Measurements from ENCODE around the gene PRKAR1A.
A peak's percentile ranks its signal among the peaks of the same experiment; 100 is the strongest.
"Not testable (repeated sequence)": the region's sequence is repeated elsewhere in the genome, so short reads cannot be mapped to it uniquely, and the experiment has no call there.

PRKAR1A gene

DNA sequence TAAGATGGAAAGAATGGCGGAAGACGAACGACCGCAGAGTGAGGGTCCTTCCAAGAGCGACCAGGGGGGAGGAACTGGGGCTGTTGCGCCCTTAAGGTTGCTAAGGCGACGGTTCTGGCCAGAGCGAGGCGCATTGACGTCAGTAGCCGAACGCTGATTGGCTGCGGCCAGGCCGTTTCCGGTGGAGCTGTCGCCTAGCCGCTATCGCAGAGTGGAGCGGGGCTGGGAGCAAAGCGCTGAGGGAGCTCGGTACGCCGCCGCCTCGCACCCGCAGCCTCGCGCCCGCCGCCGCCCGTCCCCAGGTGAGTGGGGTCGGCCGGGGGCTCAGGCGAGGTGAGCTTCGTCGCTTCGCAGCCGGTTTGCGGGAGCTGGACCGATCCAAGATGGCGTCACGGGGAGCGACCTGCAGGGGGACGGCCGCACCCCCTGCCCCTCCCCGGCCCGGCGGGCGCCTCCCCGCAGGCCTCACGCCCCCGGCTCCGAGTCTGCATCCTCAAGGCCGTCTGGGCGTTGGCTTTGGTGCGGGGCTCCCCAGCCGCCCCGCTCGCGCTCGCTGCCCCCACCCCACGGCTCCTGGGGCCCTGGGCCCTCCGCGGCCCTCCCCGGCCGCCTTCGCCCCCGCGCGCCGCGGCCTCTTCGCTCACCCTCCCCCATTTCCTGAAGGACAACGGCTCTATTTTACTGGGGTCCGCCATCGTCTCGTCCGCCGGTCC lies at the start of gene PRKAR1A:
Gene PRKAR1A, plus strand, starts transcription at position 184 of the 713 bp plus-strand sequence. CDS start 2,970 bp downstream, outside the sequence.
- peak; percentile 89 for DNase-seq (ENCODE audit: low read depth)

DNA sequence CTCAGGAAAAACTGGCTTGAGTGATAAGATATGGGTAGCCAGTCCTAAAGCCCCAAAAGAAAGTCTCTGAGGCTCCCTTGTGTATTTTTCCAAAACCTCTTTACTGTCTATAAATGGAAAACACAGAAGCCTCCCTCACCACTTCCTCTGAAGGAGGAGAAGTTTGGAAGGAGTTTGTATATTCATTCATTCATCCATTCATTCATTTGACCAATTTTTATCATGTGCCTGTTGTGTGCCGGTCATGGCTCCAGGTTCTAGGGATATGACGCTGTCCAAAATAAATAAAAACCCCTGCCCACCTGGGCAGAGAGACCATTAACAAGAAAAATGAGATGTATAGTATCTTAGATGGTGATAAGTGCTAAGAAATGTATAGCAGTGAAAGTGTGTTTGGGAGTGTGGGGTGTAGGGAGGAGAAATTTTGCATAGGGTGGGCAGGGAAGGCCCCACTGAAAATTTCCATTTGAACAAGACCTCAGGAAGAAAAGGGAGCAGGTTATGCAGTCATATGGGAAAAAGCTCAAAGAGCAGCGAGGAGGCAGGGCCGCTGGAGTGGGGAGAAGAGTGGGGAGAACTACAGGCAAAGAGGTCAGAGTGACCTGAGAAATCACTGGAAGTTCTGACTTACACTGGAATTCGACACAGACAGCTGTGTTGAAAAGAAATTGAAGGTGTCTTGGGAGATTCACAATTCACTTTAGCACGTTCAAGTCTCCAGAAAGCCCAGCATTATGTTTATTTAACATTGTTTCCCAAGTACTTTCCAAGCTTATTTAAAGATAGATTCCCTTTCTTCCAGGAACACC lies 48.8 kb upstream of the PRKAR1A start:
- DNase-seq (ENCODE audit: low read depth): no peak

DNA sequence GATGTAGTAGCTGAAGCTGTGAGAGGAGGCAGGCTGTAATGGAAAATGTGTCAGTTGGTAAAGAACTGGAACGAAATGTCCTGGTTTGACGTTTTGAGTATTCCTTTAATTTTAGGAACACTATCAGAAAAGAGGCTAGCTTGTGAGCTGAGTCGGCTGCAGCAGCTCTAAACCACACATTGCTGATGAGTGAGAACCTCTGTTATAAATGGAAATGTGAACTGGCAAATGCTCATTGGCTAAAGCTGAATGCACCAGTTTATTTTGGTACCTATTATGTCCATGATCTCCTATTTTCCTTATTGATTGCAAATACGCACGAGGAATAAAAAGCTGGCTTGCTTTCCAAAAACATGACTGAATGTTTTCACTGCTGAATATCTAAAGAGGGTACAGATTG lies 43.9 kb upstream of the PRKAR1A start:
- no peak for DNase-seq (ENCODE audit: low read depth)

DNA sequence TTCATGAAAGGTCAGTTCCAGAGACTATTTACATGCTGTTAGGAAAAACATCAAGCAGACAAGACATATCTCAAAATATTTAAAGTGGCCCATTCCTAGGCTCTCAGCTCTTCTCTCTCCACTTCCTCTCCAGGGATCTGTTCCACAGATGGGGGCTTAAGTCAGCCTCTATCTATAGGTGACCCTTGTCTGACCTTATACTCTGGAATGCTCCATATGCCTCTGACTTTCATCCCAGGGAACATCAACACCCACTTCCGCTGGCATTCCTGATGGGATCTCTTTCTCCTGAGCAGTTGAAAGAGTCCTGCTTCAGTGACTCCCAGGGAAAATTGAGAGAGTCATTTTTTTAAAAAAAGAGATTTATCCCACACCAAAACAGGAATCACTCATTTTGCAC lies 43.4 kb upstream of the PRKAR1A start:
- no peak for DNase-seq (ENCODE audit: low read depth)

DNA sequence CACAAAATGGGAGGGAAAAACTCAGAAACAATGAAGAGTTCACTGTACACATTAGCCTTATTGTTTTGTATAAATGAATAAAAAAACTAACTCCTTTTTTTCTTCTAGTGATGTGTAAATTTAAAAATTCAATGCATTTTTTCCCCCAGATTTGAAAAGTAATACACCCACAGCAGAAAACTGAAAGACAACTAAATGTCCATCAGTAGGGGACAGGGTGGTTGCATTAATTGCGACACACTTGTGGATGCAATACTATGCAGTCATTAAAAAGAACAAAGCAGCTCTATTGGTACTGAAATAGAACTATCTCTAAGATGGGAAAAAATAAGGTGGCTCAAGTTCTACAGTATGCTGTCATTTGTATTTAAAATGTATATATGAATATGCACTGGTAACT lies 41.3 kb upstream of the PRKAR1A start:
- no peak for DNase-seq (ENCODE audit: low read depth)

- no peak for DNase-seq (ENCODE audit: low read depth)
These were observed 31.3 kb upstream of the PRKAR1A start for GRCh38 chr17:68480885-68481284.

DNA sequence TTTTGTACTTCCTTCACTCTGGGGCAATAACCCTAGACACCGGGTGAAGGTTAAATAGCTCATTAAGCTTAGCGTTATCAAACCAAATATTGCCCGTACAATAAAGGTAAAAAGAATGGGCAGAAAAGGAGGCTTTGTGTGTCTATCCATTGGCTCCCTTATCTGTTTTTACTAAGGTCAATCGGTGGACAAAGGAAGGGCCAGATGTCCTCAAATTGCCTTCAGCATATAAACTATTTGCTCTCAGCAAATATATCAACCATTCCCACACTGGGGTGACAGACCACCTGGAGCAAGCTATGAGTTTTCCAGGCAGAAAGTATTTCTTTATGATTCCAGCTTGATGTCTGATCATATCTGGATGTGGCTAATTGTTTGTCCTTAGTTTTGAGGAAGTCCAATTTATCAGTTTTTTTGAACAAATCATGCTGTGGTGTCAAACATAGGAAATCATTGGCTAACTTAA lies 29.6 kb upstream of the PRKAR1A start:
- no peak for DNase-seq (ENCODE audit: low read depth)

DNA sequence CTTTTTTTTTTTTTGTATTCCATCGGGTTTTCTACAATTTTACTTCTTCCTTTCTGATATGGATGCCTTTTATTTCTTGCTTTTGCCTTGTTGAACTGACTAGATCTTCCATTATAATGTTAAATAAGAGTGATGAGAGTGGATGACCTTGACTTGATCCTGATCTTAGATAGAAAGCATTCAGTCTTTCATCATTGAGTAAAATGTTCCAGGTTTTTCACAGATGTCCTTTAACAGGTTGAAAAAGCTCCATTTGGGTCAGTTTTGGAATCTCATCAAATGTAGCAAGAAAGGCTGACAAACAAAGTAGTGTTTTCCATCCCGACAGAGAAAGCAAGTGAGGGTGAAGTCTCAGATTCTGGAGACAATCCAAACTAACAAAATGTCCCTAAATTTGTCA lies 27.8 kb upstream of the PRKAR1A start:
- no peak for DNase-seq (ENCODE audit: low read depth)

DNA sequence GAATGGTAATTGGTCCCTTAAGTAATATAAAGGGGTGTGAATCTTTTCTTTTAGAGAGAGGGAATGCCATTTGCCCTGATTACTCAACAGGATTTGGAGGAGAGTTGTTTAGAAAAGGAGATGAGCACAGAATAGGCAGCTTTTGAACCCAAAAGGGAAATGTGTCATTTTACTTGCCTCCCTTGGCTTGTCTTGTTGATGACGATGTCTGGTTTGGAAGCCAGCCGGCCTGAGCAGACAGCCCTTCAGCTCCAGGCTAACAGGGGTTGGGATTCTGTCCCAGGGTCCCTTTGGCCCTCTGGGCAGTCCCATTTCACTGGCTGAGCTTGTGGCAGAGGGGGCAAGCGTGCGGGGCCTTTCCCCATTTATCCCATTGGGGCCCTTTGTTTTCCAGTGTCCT lies 22.3 kb upstream of the PRKAR1A start:
- no peak for DNase-seq (ENCODE audit: low read depth)

DNA sequence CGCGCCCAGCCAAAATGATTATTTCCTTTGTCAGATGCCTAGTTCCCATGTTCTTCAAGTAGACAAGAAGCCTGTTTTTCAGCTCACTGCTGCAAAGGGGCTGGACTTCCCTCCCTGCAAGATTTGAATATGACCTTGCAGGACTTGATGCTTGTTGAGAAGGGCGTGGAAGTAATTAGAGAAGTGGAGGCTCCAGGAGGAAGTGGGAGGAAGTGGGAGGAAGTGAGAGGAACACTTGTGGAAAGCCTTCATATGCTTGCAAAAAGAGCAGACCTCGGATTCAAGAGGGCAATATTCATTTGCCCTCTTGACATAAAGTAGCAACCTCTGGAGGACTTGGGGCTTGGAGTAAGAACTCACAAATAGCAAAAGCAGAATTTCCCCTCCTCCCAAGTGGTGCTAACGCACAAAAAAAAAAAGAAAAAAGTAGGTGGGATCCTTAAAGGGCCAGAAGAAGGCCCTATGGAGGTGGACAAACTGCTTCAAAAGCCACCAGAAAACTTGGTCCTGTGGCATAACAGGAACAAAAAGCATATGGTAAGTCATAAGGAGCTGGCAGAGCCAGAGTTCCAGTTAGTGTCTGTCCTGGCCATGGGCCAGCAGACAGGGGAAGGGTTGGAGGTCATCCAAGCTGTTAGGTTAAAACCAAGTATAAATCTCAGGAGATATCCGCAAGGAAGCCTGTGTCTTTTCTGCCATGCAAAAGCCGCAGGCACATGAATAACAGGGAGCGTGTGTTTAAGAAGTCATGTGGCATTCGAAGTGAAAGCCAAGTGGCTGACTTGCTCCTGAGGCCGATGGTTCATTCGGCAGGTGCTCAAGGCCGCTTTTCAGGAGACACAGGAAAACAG lies 20.6 kb upstream of the PRKAR1A start:
- DNase-seq (ENCODE audit: low read depth): no peak

- not testable (repeated sequence) for DNase-seq (ENCODE audit: low read depth)
These were observed 19.7 kb upstream of the PRKAR1A start for GRCh38 chr17:68492394-68493054.

DNA sequence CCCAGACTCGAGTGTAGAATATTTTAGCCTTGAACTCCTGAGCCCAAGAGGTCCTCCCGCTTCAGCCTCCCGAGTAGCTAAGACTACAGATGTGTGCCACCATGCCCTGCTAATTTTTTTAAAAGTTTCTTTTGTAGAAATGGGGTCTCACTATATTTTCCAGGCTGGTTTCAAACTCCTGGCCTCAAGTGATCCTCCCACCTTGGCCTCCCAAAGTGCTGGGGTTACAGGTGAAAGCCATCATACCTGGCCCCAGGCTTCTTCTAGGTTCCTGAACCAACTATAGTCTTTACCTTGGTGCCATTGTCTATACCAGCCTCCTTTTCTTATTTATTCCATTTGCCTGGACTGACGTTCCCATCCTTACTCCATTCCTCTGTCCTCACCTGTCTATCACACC lies 17.1 kb upstream of the PRKAR1A start:
- no peak for DNase-seq (ENCODE audit: low read depth)

- DNase-seq (ENCODE audit: low read depth): no peak
These were observed 14.3 kb upstream of the PRKAR1A start for GRCh38 chr17:68497885-68498319.

GRCh38 chr17:68498479-68499326 lies 13.5 kb upstream of the PRKAR1A start:
- no peak for DNase-seq (ENCODE audit: low read depth)

GRCh38 chr17:68499587-68499986 lies 12.6 kb upstream of the PRKAR1A start:
- DNase-seq (ENCODE audit: low read depth): no peak

GRCh38 chr17:68501074-68501473 lies 11.2 kb upstream of the PRKAR1A start:
- no peak for DNase-seq (ENCODE audit: low read depth)

DNA sequence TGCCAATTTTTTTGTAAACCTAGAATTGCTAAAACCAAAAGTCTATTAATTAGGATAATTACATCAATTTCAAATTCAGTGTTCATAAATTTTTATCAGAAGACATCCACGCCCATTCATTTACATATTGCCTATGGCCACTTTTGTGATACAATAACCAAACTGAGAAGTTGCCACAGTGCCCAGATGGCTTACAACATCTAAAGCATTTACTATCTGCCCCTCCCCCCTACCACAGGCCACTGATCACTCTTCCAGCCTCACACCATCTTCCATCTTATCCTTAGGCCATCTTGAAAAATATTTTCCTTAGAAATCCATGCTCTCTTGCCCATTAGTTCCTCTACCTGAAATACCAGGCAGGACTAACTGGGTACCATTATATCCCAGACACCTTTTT lies 6.3 kb upstream of the PRKAR1A start:
- DNase-seq (ENCODE audit: low read depth): no peak

DNA sequence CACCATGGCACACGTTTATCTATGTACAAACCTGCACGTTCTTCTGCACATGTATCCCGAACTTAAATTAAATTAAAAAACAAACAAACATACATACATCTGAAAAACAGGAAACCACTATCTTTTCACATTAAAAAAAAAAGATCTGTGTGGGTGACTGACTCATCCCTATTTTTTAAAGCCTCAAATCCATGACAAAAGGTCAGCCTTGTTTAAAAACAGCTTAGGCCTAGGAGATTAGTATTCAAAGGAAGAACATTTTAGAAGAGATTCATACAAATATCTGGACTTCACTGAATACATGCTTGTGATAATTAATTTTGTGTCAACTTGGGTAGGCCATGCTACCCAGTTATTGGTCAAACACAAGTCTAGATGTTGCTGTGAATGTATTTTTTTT lies 4.7 kb upstream of the PRKAR1A start:
- DNase-seq (ENCODE audit: low read depth): no peak

DNA sequence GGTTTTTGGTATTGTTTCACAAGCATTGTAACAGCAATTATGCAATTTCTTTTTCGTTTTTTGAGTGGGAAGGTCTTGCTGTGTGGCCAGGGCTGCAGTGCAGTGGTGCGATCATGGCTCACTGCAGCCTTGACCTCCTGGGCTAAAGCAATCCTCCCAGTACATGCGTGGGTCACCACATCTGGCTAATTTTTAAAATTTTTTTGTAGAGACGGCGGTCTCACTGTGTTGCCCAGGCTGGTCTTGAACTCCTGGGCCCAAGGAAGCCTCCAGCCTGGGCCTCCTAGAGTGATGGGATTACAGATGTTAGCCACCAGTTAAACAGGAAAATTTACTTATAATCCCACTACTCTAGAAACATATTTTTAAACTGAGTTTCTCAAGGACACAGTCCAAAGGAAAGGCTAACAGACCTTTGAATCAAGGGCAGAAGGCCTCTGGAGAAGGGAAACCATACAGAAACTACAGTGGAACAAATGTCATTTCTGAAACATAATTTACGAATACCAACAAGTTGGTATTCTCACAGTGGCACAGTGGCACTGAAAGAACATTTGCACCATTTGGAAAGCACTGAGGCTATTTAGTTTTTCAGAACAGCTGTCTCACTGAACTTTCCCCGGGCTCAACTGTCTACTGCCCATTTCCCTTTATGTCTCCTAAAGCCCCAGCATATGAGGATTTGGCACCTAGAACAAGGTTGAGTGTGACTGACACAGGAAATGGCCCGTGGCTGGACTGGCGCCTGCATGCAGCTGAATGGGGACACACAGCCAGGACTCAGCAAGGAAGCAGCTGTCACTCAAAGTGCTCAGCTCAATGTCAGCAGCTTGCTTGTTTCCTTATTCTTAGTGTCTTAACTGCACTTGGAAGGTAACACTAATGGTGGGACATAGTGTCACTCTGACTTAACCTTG lies 2.8 kb upstream of the PRKAR1A start:
- DNase-seq (ENCODE audit: low read depth): no peak

DNA sequence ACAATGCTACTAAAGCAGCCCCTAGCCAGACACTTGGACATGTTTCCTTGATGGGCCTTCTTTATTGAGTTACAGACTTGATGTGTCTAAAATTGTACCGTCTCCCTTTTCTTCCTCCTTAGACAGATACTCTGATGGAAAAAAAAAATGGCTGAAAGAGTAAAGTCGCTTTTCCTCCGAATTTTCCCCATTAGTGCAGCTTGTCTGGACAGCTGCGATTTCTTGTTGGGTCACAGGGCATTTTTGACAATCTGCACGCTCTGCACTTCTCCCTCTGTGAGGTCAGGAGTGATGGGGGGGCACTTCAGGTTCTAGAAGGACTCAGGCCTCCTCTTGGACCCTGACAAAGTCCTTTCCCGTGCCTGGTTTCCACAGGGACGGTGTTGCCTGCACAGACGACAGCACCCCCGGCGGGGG lies 968 bp upstream of the PRKAR1A start:
- DNase-seq (ENCODE audit: low read depth): no peak

Measured in stimulated activated CD8-positive, alpha-beta memory T cell treated with anti-CD3 and anti-CD28 coated beads, Interleukin-12 subunit alpha, Interleukin-12 subunit beta, amount 100 ng/mL, for 4 hours (primary cell).